ENCODE measurements around the gene IPO4.

IPO4 gene

GRCh38 chr14:24141097-24141880 is 47.3 kb downstream of the IPO4 start, which contains the start of gene EMC9:
EMC9 (minus strand) TSS chr14:24141591; CDS start chr14:24141304, 287 bp downstream.
- TF ChIP-seq ZBTB7A (IDR thresholded peaks at IDR 0.05; ENCODE audit: low read depth), result peak; percentile 66
- no peak for TF ChIP-seq RAD21 (IDR thresholded peaks at IDR 0.05; ENCODE audit: low read depth)
- no peak for TF ChIP-seq CREB1 (IDR thresholded peaks at IDR 0.05; ENCODE audit: low read depth)
- peak; percentile 80 for TF ChIP-seq USF1 (IDR thresholded peaks at IDR 0.05)
- TF ChIP-seq TCF12 (IDR thresholded peaks at IDR 0.05; ENCODE audit: low read depth), result peak; percentile 48
- peak; percentile 30; the same call in 1 of the 2 replicates for TF ChIP-seq NFIC (IDR thresholded peaks at IDR 0.05)
- peak; percentile 46; the same call in 1 of the 2 replicates for TF ChIP-seq EGR1 (IDR thresholded peaks at IDR 0.05)
- no peak for TF ChIP-seq CEBPB (IDR thresholded peaks at IDR 0.05)
- no peak for TF ChIP-seq REST (IDR thresholded peaks at IDR 0.05; ENCODE audit: low read depth)
- TF ChIP-seq MAX (IDR thresholded peaks at IDR 0.05), result peak; percentile 59; the same call in 1 of the 2 replicates
- TF ChIP-seq FOXM1 (IDR thresholded peaks at IDR 0.05; ENCODE audit: borderline replicate concordance, low read depth), result peak; percentile 74; the same call in 1 of the 2 replicates
- TF ChIP-seq TAF1 (IDR thresholded peaks at IDR 0.05; ENCODE audit: low read depth), result peak; percentile 95
- peak; percentile 9; the same call in 1 of the 2 replicates for TF ChIP-seq YY1 (IDR thresholded peaks at IDR 0.05; ENCODE audit: low read depth)
- no peak; the same call in 1 of the 2 replicates for TF ChIP-seq EP300 (IDR thresholded peaks at IDR 0.05; ENCODE audit: borderline replicate concordance)
- TF ChIP-seq TEAD4 (IDR thresholded peaks at IDR 0.05), result no peak

GRCh38 chr14:24139272-24139934 is 49.2 kb downstream of the IPO4 start:
- TF ChIP-seq MAX (IDR thresholded peaks at IDR 0.05) (no peak), EP300 (IDR thresholded peaks at IDR 0.05; ENCODE audit: borderline replicate concordance) (no peak), EGR1 (IDR thresholded peaks at IDR 0.05) (no peak), USF1 (IDR thresholded peaks at IDR 0.05) (no peak), YY1 (IDR thresholded peaks at IDR 0.05; ENCODE audit: low read depth) (no peak), CREB1 (IDR thresholded peaks at IDR 0.05; ENCODE audit: low read depth) (no peak), CEBPB (IDR thresholded peaks at IDR 0.05) (no peak), NFIC (IDR thresholded peaks at IDR 0.05) (no peak), ZBTB7A (IDR thresholded peaks at IDR 0.05; ENCODE audit: low read depth) (no peak)

- TF ChIP-seq RAD21 (IDR thresholded peaks at IDR 0.05; ENCODE audit: low read depth) (no peak), TEAD4 (IDR thresholded peaks at IDR 0.05) (no peak), MAX (IDR thresholded peaks at IDR 0.05) (no peak), YY1 (IDR thresholded peaks at IDR 0.05; ENCODE audit: low read depth) (no peak), TAF1 (IDR thresholded peaks at IDR 0.05; ENCODE audit: low read depth) (no peak), USF1 (IDR thresholded peaks at IDR 0.05) (no peak), EGR1 (IDR thresholded peaks at IDR 0.05) (no peak), TCF12 (IDR thresholded peaks at IDR 0.05; ENCODE audit: low read depth) (no peak), ZBTB7A (IDR thresholded peaks at IDR 0.05; ENCODE audit: low read depth) (no peak), REST (IDR thresholded peaks at IDR 0.05; ENCODE audit: low read depth) (no peak), CREB1 (IDR thresholded peaks at IDR 0.05; ENCODE audit: low read depth) (no peak), NFIC (IDR thresholded peaks at IDR 0.05) (no peak), EP300 (IDR thresholded peaks at IDR 0.05; ENCODE audit: borderline replicate concordance) (no peak)
These were observed 50.0 kb downstream of the IPO4 start for GRCh38 chr14:24138396-24139271.
